Fibroblast of lung (primary cell): ENCODE measurements around the gene RUNX1.

ENCODE experiments used
- CTCF ChIP-seq, 2 donors: IDR thresholded peaks in 1 of 2; conservative IDR thresholded peaks in 1 of 2; 1 replicate in 1 of 2; 2 replicates in 1 of 2; pipeline ENCODE4 v1.5.1; 2011 to 2012; ENCODE audit warnings: low read length in 2 of 2, control low read depth in 1 of 2, inconsistent platforms in 1 of 2, low read depth in 1 of 2, mild to moderate bottlenecking in 1 of 2
- EZH2 ChIP-seq: IDR thresholded peaks from 2 replicates; pipeline ENCODE4 v1.5.1; 2012; ENCODE audit warnings: low read length, control low read depth, mild to moderate bottlenecking; ENCODE audit errors: missing control alignments

GRCh38 chr21:34834852-34835501 lies 214.1 kb downstream of the RUNX1 start:
- no peak for TF ChIP-seq CTCF (conservative IDR thresholded peaks at IDR 0.05 in 1 of 2, IDR thresholded peaks at IDR 0.05 in 1 of 2; ENCODE audit: low read depth in 1 of 2, low read length in 2 of 2)
- TF ChIP-seq EZH2 = no peak
